Measurements from ENCODE around the gene WDR82. TPM values are rescaled to one million over a fixed set of nuclear protein-coding genes. Genes with fewer than 3 reads are reported as not detected.

WDR82 gene
- total and polyA plus RNA-seq, 2 of the 4 experiments (the other 2 are of a cell fraction), result 38.1 to 68.1 TPM

- Histone ChIP-seq H3K27me3 (ENCODE audit: control insufficient read depth, insufficient read depth, low read length) (no peaks in the 10 kb centered on the region), H3K4me3 (ENCODE audit: insufficient read depth, low read depth, low read length) (no peak overlapping the region), H4K5ac (ENCODE audit: low read depth, low read length) (no peak overlapping the region), H3K4ac (ENCODE audit: low read depth, low read length) (no peak overlapping the region), H3K23ac (ENCODE audit: low read depth, low read length) (no peak overlapping the region), H4K20me1 (ENCODE audit: insufficient read depth, low read length) (peaks cover 25% of the 10 kb centered on the region), H2BK15ac (ENCODE audit: low read depth, low read length) (no peak overlapping the region), H3K56ac (ENCODE audit: extremely low read depth, insufficient read depth, low read length) (no peak overlapping the region), H2BK5ac (ENCODE audit: low read depth, low read length, poor library complexity, severe bottlenecking) (no peak overlapping the region), H3K79me1 (ENCODE audit: low read depth in 1 of 2, low read length in 2 of 2) (peaks cover 10 to 59% of the 10 kb centered on the region in 2 experiments), H3K36me3 (ENCODE audit: control insufficient read depth, insufficient read depth, low read length) (peaks cover 64% of the 10 kb centered on the region), H3K9ac (ENCODE audit: low read depth, low read length) (no peak overlapping the region), H2AK9ac (replicated peaks; ENCODE audit: low read depth, low read length, poor library complexity) (no peak overlapping the region), H3K27ac (ENCODE audit: insufficient read depth, low read length) (no peak overlapping the region), H3K4me1 (ENCODE audit: control insufficient read depth, insufficient read depth, low read length) (0 out of 2 replicates have a peak, but pooled peaks cover 2% of the 10 kb centered on the region), H3K18ac (ENCODE audit: low read depth, low read length) (no peak overlapping the region), H4K91ac (ENCODE audit: insufficient read depth, low read depth, low read length) (no peak overlapping the region), H2AFZ (replicated peaks; ENCODE audit: low read length, poor library complexity) (no peak overlapping the region), H3K14ac (replicated peaks; ENCODE audit: low read depth, low read length) (no peak overlapping the region), H2AK5ac (ENCODE audit: low read depth, low read length) (no peak overlapping the region), H3K9me3 (ENCODE audit: control insufficient read depth, insufficient read depth, low read length) (no peaks in the 10 kb centered on the region), H3K4me2 (ENCODE audit: low read depth, low read length) (no peak overlapping the region), H4K8ac (ENCODE audit: low read depth in 2 of 2, low read length in 2 of 2) (no peak overlapping the region), H3K9me1 (ENCODE audit: insufficient read depth, low read length) (peaks cover 2% of the 10 kb centered on the region; the same call in 1 of the 2 replicates), H2BK120ac (ENCODE audit: low read depth, low read length) (no peak overlapping the region), H2BK20ac (ENCODE audit: low read depth, low read length) (no peak overlapping the region)
- ATAC-seq (ENCODE audit: low read depth) (no peak), DNase-seq (no peak)
- WGBS, 2 experiments (ENCODE audit: extremely low coverage in 2 of 2, insufficient read length in 1 of 2), result 67% methylated on average over 1 of the region's 9 CpGs; no CpG with 5 or more reads in 1 of the 2 experiments
- intact Hi-C loops (cut with micrococcal nuclease), result loop anchor here (2.0 kb wide), 1 partner anchor 14 kb away; no protein-coding TSS in a partner anchor
- BruUV-seq (replicated peaks), result no TSS peak
- ChIA-PET CTCF (no interaction called here), POLR2A (ENCODE audit: unreplicated experiment) (no interaction called here)
- TF ChIP-seq CHD1 (IDR thresholded peaks at IDR 0.05; ENCODE audit: low read depth, low read length) (no peak), RFX5 (IDR thresholded peaks at IDR 0.05; ENCODE audit: low read depth, low read length) (no peak), NFE2L2 (IDR thresholded peaks at IDR 0.05; ENCODE audit: low read depth, low read length) (no peak), MXI1 (IDR thresholded peaks at IDR 0.05; ENCODE audit: borderline replicate concordance, low read depth, low read length) (no peak), MAZ (IDR thresholded peaks at IDR 0.05; ENCODE audit: borderline replicate concordance, low read depth, low read length) (no peak), FOS (IDR thresholded peaks at IDR 0.05; ENCODE audit: low read depth, low read length) (no peak), SMC3 (IDR thresholded peaks at IDR 0.05; ENCODE audit: low read depth, low read length) (no peak), POLR2A (IDR thresholded peaks at IDR 0.05; ENCODE audit: low read depth, low read length) (no peak), BHLHE40 (IDR thresholded peaks at IDR 0.05; ENCODE audit: low read depth, low read length) (no peak), USF2 (IDR thresholded peaks at IDR 0.05; ENCODE audit: low read depth, low read length) (no peak), RCOR1 (IDR thresholded peaks at IDR 0.05; ENCODE audit: insufficient replicate concordance, low read length) (no peak), MAFK (IDR thresholded peaks at IDR 0.05; ENCODE audit: low read depth, low read length) (no peak)
- TF ChIP-seq, protein P1, sequence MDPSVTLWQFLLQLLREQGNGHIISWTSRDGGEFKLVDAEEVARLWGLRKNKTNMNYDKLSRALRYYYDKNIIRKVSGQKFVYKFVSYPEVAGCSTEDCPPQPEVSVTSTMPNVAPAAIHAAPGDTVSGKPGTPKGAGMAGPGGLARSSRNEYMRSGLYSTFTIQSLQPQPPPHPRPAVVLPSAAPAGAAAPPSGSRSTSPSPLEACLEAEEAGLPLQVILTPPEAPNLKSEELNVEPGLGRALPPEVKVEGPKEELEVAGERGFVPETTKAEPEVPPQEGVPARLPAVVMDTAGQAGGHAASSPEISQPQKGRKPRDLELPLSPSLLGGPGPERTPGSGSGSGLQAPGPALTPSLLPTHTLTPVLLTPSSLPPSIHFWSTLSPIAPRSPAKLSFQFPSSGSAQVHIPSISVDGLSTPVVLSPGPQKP (IDR thresholded peaks at IDR 0.05; ENCODE audit: borderline replicate concordance, low read depth, low read length), result no peak
- TF ChIP-seq, protein P2, sequence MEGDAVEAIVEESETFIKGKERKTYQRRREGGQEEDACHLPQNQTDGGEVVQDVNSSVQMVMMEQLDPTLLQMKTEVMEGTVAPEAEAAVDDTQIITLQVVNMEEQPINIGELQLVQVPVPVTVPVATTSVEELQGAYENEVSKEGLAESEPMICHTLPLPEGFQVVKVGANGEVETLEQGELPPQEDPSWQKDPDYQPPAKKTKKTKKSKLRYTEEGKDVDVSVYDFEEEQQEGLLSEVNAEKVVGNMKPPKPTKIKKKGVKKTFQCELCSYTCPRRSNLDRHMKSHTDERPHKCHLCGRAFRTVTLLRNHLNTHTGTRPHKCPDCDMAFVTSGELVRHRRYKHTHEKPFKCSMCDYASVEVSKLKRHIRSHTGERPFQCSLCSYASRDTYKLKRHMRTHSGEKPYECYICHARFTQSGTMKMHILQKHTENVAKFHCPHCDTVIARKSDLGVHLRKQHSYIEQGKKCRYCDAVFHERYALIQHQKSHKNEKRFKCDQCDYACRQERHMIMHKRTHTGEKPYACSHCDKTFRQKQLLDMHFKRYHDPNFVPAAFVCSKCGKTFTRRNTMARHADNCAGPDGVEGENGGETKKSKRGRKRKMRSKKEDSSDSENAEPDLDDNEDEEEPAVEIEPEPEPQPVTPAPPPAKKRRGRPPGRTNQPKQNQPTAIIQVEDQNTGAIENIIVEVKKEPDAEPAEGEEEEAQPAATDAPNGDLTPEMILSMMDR (conservative IDR thresholded peaks at IDR 0.05; ENCODE audit: low read depth, low read length), result no peak
- in situ Hi-C loops (cut with MboI; ENCODE audit: low sequenced_read_pairs), result no loop called here
- dilution Hi-C loops (cut with HindIII; ENCODE audit: low sequenced_read_pairs, unreplicated experiment), result no loop called here
Measured at GRCh38 chr3:52254608-52255007, 23.8 kb downstream of the WDR82 start.

All from IMR-90 (cell line).